WTC11 (cell line): ENCODE measurements around the gene KCNJ1.

Source experiments
- CTCF ChIP-seq: fragments of 200-600 bp; IDR thresholded peaks from 2 replicates; pipeline ENCODE4 v1.8.0; 2022; ENCODE audit warnings: antibody characterized with exemption
- E2F1 ChIP-seq: sonication (generic); formaldehyde crosslinking; IDR thresholded peaks from 2 replicates; pipeline ENCODE4 v1.8.0; 2022; ENCODE audit warnings: mild to moderate bottlenecking, missing genetic modification reagents
- ESRRA ChIP-seq: sonication (generic); formaldehyde crosslinking; IDR thresholded peaks from 2 replicates; pipeline ENCODE4 v1.8.1; 2022; ENCODE audit warnings: mild to moderate bottlenecking, missing genetic modification reagents, borderline replicate concordance
- HMGXB4 ChIP-seq: sonication (generic); formaldehyde crosslinking; IDR thresholded peaks from 2 replicates; pipeline ENCODE4 v1.8.1; 2023; ENCODE audit warnings: mild to moderate bottlenecking, moderate library complexity, missing genetic modification reagents
- JAZF1 ChIP-seq: fragments of 250-450 bp; sonication (Bioruptor Pico); IDR thresholded peaks from 2 replicates; pipeline ENCODE4 v1.9.0; 2021; ENCODE audit warnings: moderate library complexity, mild to moderate bottlenecking, inconsistent platforms
- KAT7 ChIP-seq: sonication (generic); formaldehyde crosslinking; IDR thresholded peaks from 2 replicates; pipeline ENCODE4 v1.8.1; 2023; ENCODE audit warnings: missing genetic modification reagents, mild to moderate bottlenecking, borderline replicate concordance
- MAX ChIP-seq: sonication (generic); formaldehyde crosslinking; IDR thresholded peaks from 2 replicates; pipeline ENCODE4 v1.8.0; 2022; ENCODE audit warnings: mild to moderate bottlenecking, missing genetic modification reagents
- NR2C2 ChIP-seq: sonication (generic); formaldehyde crosslinking; IDR thresholded peaks from 2 replicates; pipeline ENCODE4 v1.8.0; 2022; ENCODE audit warnings: mild to moderate bottlenecking, missing genetic modification reagents
- OVOL2 ChIP-seq: fragments of 250-450 bp; sonication (Bioruptor Pico); IDR thresholded peaks from 2 replicates; pipeline ENCODE4 v1.9.0; 2021; ENCODE audit warnings: mild to moderate bottlenecking, borderline replicate concordance
- SOX15 ChIP-seq: fragments of 250-450 bp; sonication (Bioruptor Pico); IDR thresholded peaks from 2 replicates; pipeline ENCODE4 v1.9.0; 2021; ENCODE audit warnings: mild to moderate bottlenecking
- SP1 ChIP-seq: sonication (generic); formaldehyde crosslinking; conservative IDR thresholded peaks from 2 replicates; pipeline ENCODE4 v1.8.1; 2022; ENCODE audit warnings: missing genetic modification reagents
- TEAD4 ChIP-seq: sonication (generic); formaldehyde crosslinking; IDR thresholded peaks from 2 replicates; pipeline ENCODE4 v1.8.0; 2022; ENCODE audit warnings: mild to moderate bottlenecking, missing genetic modification reagents
- ZNF416 ChIP-seq: fragments of 250-450 bp; sonication (Bioruptor Pico); IDR thresholded peaks from 2 replicates; pipeline ENCODE4 v1.9.0; 2021; ENCODE audit warnings: mild to moderate bottlenecking, inconsistent platforms

GRCh38 chr11:128889657-128890213, 22.6 kb upstream of the KCNJ1 start:
- TF ChIP-seq NR2C2 (CRISPR knock-in tag) (no peak), CTCF (no peak), SOX15 (CRISPR knock-in tag) (no peak), KAT7 (CRISPR knock-in tag) (no peak), HMGXB4 (CRISPR knock-in tag) (no peak), SP1 (CRISPR knock-in tag) (no peak), MAX (CRISPR knock-in tag) (no peak), TEAD4 (CRISPR knock-in tag) (no peak), OVOL2 (CRISPR knock-in tag) (no peak), ZNF416 (no peak), JAZF1 (no peak), E2F1 (CRISPR knock-in tag) (no peak), ESRRA (CRISPR knock-in tag) (no peak)
